ENCODE measurements around the gene EDA2R. TPM values are rescaled to one million over a fixed set of nuclear protein-coding genes. Genes with fewer than 3 reads are reported as not detected.

EDA2R gene
- total RNA-seq, 4 donors from 2014 or later: 0.62 to 2.1 (median 1.6) TPM; not detected in 1

DNA sequence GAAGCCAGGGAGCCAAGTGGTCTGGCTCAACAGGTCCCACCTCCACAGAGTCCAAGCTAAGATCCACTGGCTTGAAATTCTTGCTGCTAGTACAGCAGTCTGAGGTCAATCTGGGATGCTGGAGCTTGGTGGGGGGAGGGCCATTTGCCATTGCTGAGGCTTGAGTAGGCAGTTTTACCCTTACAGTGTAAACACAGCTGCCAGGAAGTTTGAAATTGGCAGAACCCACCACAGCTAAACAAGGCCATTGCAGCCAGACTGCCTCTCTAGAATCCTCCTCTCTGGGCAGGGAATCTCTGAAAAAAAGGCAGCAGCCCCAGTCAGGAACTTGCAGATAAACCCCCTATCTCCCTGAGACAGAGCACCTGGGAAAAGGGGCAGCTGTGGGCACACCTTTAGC is 84.9 kb downstream of the EDA2R start:
- no peaks in the 10 kb centered on the region for H3K36me3 ChIP-seq
- H3K9me3 ChIP-seq: no peaks in the 10 kb centered on the region
- TF ChIP-seq EP300 (IDR thresholded peaks at IDR 0.05): no peak
- no peak for TF ChIP-seq POLR2AphosphoS5 (IDR thresholded peaks at IDR 0.05)
- TF ChIP-seq POLR2A (IDR thresholded peaks at IDR 0.05): no peak
- TF ChIP-seq, protein P1, sequence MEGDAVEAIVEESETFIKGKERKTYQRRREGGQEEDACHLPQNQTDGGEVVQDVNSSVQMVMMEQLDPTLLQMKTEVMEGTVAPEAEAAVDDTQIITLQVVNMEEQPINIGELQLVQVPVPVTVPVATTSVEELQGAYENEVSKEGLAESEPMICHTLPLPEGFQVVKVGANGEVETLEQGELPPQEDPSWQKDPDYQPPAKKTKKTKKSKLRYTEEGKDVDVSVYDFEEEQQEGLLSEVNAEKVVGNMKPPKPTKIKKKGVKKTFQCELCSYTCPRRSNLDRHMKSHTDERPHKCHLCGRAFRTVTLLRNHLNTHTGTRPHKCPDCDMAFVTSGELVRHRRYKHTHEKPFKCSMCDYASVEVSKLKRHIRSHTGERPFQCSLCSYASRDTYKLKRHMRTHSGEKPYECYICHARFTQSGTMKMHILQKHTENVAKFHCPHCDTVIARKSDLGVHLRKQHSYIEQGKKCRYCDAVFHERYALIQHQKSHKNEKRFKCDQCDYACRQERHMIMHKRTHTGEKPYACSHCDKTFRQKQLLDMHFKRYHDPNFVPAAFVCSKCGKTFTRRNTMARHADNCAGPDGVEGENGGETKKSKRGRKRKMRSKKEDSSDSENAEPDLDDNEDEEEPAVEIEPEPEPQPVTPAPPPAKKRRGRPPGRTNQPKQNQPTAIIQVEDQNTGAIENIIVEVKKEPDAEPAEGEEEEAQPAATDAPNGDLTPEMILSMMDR (IDR thresholded peaks at IDR 0.05): no peak
- no peaks in the 10 kb centered on the region for H3K27me3 ChIP-seq
- no peak overlapping the region for H3K27ac ChIP-seq
- no peak for DNase-seq (ENCODE audit: low spot score in 2 of 2)
- no peaks in the 10 kb centered on the region for H3K4me1 ChIP-seq
- H3K4me3 ChIP-seq: no peak overlapping the region

DNA sequence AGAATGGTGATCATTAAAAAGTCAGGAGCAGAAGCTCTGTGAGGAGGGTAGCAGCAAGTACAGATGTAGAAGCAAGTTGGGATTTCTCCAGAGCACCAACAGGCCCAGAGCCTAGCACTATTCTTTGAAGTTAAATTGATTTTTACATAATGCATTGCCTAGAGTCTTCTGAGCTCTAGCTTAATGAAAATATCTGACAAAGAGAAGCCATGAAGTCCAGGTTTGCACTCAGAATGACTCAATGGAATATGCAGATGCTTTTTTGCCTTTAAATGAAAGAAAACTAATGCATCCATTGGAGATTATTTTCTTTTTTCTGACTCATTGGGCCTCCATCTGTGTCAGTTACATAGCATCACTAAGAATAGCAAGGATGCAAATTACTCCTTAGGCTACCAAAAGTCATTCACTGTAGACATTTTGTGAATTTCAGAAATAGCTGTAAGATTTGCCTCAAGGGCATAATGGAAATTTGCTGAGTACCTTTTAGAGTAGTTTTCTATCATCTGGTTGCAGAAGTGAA is 91.0 kb downstream of the EDA2R start:
- H3K9me3 ChIP-seq: no peaks in the 10 kb centered on the region
- H3K4me3 ChIP-seq: no peak overlapping the region
- no peaks in the 10 kb centered on the region for H3K27me3 ChIP-seq
- TF ChIP-seq EP300 (IDR thresholded peaks at IDR 0.05) (no peak), POLR2AphosphoS5 (IDR thresholded peaks at IDR 0.05) (no peak), POLR2A (IDR thresholded peaks at IDR 0.05) (no peak)
- TF ChIP-seq, protein P1 (IDR thresholded peaks at IDR 0.05): no peak
- H3K27ac ChIP-seq: no peak overlapping the region
- H3K36me3 ChIP-seq: no peaks in the 10 kb centered on the region
- H3K4me1 ChIP-seq: no peaks in the 10 kb centered on the region
- DNase-seq (ENCODE audit: low spot score in 2 of 2): no peak

Data from suprapubic skin (tissue), 4 donors.